GM12865 (cell line): ENCODE results near the gene C1orf167.
A peak's percentile ranks its signal among the peaks of the same experiment; 100 is the strongest.

Source experiments
- DNase-seq: peaks from one replicate; pipeline ENCODE4 v3.0.0; 2010; ENCODE audit warnings: low read depth
- H3K4me3 ChIP-seq: 2 replicates; pipeline ENCODE4 v1.5.1; 2011; ENCODE audit warnings: mild to moderate bottlenecking, low read depth, low read length, control low read depth
- CTCF ChIP-seq: IDR thresholded peaks from 2 replicates; pipeline ENCODE4 v1.5.1; 2011; ENCODE audit warnings: low read length, control low read depth, low read depth, inconsistent platforms; ENCODE audit not compliant: insufficient read depth; ENCODE audit errors: missing control alignments

C1orf167 gene

GRCh38 chr1:11744287-11744686, 17.7 kb upstream of the C1orf167 start:
- no peak for DNase-seq
- no peak for TF ChIP-seq CTCF
- H3K4me3 ChIP-seq: no peak overlapping the region

- no peak for DNase-seq
- H3K4me3 ChIP-seq: no peak overlapping the region
- TF ChIP-seq CTCF: no peak
Measured at GRCh38 chr1:11746092-11746491, 15.9 kb upstream of the C1orf167 start.

GRCh38 chr1:11746795-11747487, 15.1 kb upstream of the C1orf167 start:
- H3K4me3 ChIP-seq: no peak overlapping the region
- no peak for DNase-seq
- TF ChIP-seq CTCF: no peak

- H3K4me3 ChIP-seq: no peak overlapping the region
- DNase-seq: no peak
- TF ChIP-seq CTCF: no peak
Measured at GRCh38 chr1:11748294-11749202, 13.4 kb upstream of the C1orf167 start.

- TF ChIP-seq CTCF: no peak
- no peak overlapping the region for H3K4me3 ChIP-seq
- DNase-seq: peak; percentile 42
Measured at GRCh38 chr1:11749203-11749689, 12.7 kb upstream of the C1orf167 start.

GRCh38 chr1:11749996-11750395, 12.0 kb upstream of the C1orf167 start:
- no peak for TF ChIP-seq CTCF
- H3K4me3 ChIP-seq: no peak overlapping the region
- DNase-seq: no peak

GRCh38 chr1:11751087-11751486, 10.9 kb upstream of the C1orf167 start:
- no peak for DNase-seq
- no peak for TF ChIP-seq CTCF
- no peak overlapping the region for H3K4me3 ChIP-seq
